Sciatic nerve (tissue), 2 donors: ENCODE measurements around the gene PPP1R7. TPM values are rescaled to one million over a fixed set of nuclear protein-coding genes. Genes with fewer than 3 reads are reported as not detected.

Experiments
- ATAC-seq: fragments of 200-7000 bp; cut with Tn5 transposase; one replicate; pipeline ENCODE4 v1.9.1; 2020; ENCODE audit warnings: mild to moderate bottlenecking, moderate library complexity
- DNase-seq: peaks from one replicate; pipeline ENCODE4 v3.0.0-alpha.2; 2020; ENCODE audit warnings: low spot score
- intact Hi-C: fragments of 100-400 bp; cut with DNase I; formaldehyde crosslinking; loops from one replicate; pipeline ENCODE4 v1.14.2; 2022
- total RNA-seq: library from RNA; stranded (reverse); fragmentation: NEBNext Ultra II Directional; extraction: Animal tissue kit (Norgen Biotek cat#: 25700); gene quantifications from one replicate; pipeline ENCODE4 v1.2.1, GENCODE V29; 2021
- donor health status: DM: no; HTN: no; CAD: no.
- donor health status: DM: no; HTN: no; CAD: no.

The PPP1R7 gene
- total RNA-seq, 1 donor from 2014 or later: 45.3 TPM

- peak; percentile 50 for DNase-seq
- intact Hi-C loops: no loop called here
- ATAC-seq: no peak
Observed at GRCh38 chr2:241137276-241138190, 12.7 kb upstream of the PPP1R7 start.

- no peak for ATAC-seq
- intact Hi-C loops: no loop called here
- DNase-seq: peak; percentile 50
Observed at GRCh38 chr2:241138471-241138870, 11.8 kb upstream of the PPP1R7 start.

GRCh38 chr2:241139531-241140444, 10.5 kb upstream of the PPP1R7 start:
- DNase-seq (no peak), ATAC-seq (no peak)
- intact Hi-C loops: loop anchor here (5.0 kb wide), 1 partner anchor 373 kb away; no protein-coding TSS in a partner anchor

- intact Hi-C loops: loop anchor here (5.0 kb wide), 1 partner anchor 372 kb away; no protein-coding TSS in a partner anchor
- peak; percentile 17 for DNase-seq
- ATAC-seq: no peak
Observed at GRCh38 chr2:241140445-241140840, 9.8 kb upstream of the PPP1R7 start.

- DNase-seq (peak; percentile 33), ATAC-seq (no peak)
- intact Hi-C loops: loop anchor here (5.0 kb wide), 1 partner anchor 371 kb away; no protein-coding TSS in a partner anchor
Observed at GRCh38 chr2:241141214-241141770, 9.0 kb upstream of the PPP1R7 start.

GRCh38 chr2:241142063-241142462, 8.2 kb upstream of the PPP1R7 start:
- ATAC-seq (no peak), DNase-seq (no peak)
- intact Hi-C loops: loop anchor here (5.0 kb wide), 1 partner anchor 370 kb away; no protein-coding TSS in a partner anchor

- DNase-seq (no peak), ATAC-seq (no peak)
- intact Hi-C loops: loop anchor here (5.0 kb wide), 1 partner anchor 370 kb away; no protein-coding TSS in a partner anchor
Observed at GRCh38 chr2:241142593-241142992, 7.7 kb upstream of the PPP1R7 start.

GRCh38 chr2:241146286-241146685, 4.0 kb upstream of the PPP1R7 start:
- intact Hi-C loops: no loop called here
- ATAC-seq (no peak), DNase-seq (no peak)

- intact Hi-C loops: no loop called here
Observed at GRCh38 chr2:241147336-241147735, 2.9 kb upstream of the PPP1R7 start.

GRCh38 chr2:241148239-241148638, 2.0 kb upstream of the PPP1R7 start:
- intact Hi-C loops: no loop called here
- DNase-seq (no peak), ATAC-seq (no peak)

More at GRCh38 chr2:241147336-241147735, 2.9 kb upstream of the PPP1R7 start:
- DNase-seq (no peak), ATAC-seq (no peak)

- DNase-seq (peak; percentile 95), ATAC-seq (peak; percentile 97)
- intact Hi-C loops: no loop called here
Observed at GRCh38 chr2:241148891-241149674, 1.2 kb upstream of the PPP1R7 start, which contains the start of gene PASK. PASK (minus strand) TSS chr2:241149472; CDS start chr2:241143032, 6,440 bp downstream.

GRCh38 chr2:241149675-241149924, 667 bp upstream of the PPP1R7 start:
- intact Hi-C loops: no loop called here
- peak; percentile 51 for ATAC-seq
- DNase-seq: no peak

- no peak for DNase-seq
- no peak for ATAC-seq
- intact Hi-C loops: no loop called here
Observed at GRCh38 chr2:241150660-241151530, 628 bp downstream of the PPP1R7 start.

GRCh38 chr2:241151934-241152660, 1.8 kb downstream of the PPP1R7 start:
- DNase-seq (no peak), ATAC-seq (no peak)
- intact Hi-C loops: no loop called here

- DNase-seq (no peak), ATAC-seq (no peak)
- intact Hi-C loops: no loop called here
Observed at GRCh38 chr2:241153616-241154015, 3.3 kb downstream of the PPP1R7 start.

- ATAC-seq (no peak), DNase-seq (no peak)
- intact Hi-C loops: no loop called here
Observed at GRCh38 chr2:241154915-241155314, 4.6 kb downstream of the PPP1R7 start.

- intact Hi-C loops: no loop called here
- ATAC-seq (no peak), DNase-seq (no peak)
Observed at GRCh38 chr2:241155936-241156335, 5.7 kb downstream of the PPP1R7 start.
